Large intestine (tissue), 3 donors: ENCODE results near the gene CEP20. TPM values are rescaled to one million over a fixed set of nuclear protein-coding genes. Genes with fewer than 3 reads are reported as not detected.
A peak's percentile ranks its signal among the peaks of the same experiment; 100 is the strongest.

Experiments
- DNase-seq, 2 donors: peaks; one replicate each; pipeline versions ENCODE4 v3.0.0 to v3.0.0-alpha.2; 2013
- H3K27ac ChIP-seq: one replicate; pipeline ENCODE4 v1.5.1; 2013; ENCODE audit warnings: low read length
- H3K27me3 ChIP-seq: 2 replicates; pipeline ENCODE4 v1.6.1; 2013; ENCODE audit warnings: low read length; ENCODE audit not compliant: control insufficient read depth, insufficient read depth
- H3K36me3 ChIP-seq: 2 replicates; pipeline ENCODE4 v1.6.1; 2013; ENCODE audit warnings: low read length; ENCODE audit not compliant: control insufficient read depth, insufficient read depth
- H3K4me1 ChIP-seq: one replicate; pipeline ENCODE4 v1.6.1; 2013; ENCODE audit warnings: low read length; ENCODE audit not compliant: control insufficient read depth, insufficient read depth
- H3K4me3 ChIP-seq: one replicate; pipeline ENCODE4 v1.5.1; 2013; ENCODE audit warnings: low read length
- H3K9me3 ChIP-seq: one replicate; pipeline ENCODE4 v1.6.1; 2013; ENCODE audit warnings: mild to moderate bottlenecking, low read depth, low read length, moderate library complexity; ENCODE audit not compliant: control insufficient read depth
- WGBS: methylation state at CpG from one replicate; pipeline ENCODE4 v1.1.5; 2013; ENCODE audit warnings: low lambda C conversion rate; ENCODE audit not compliant: insufficient coverage; 5-methylcytosine and 5-hydroxymethylcytosine counted together
- polyA plus RNA-seq: library from polyadenylated mRNA; unstranded; fragments of 120-200 nt; gene quantifications from one replicate; pipeline ENCODE4 v1.2.1, GENCODE V29; 2013

Gene CEP20
- polyA plus RNA-seq, 1 donor, result 26.7 TPM

GRCh38 chr16:15864939-15865338 lies 23.5 kb downstream of the CEP20 start:
- peaks cover 20% of the 10 kb centered on the region for H3K36me3 ChIP-seq
- DNase-seq, result no peak
- H3K4me1 ChIP-seq, result no peaks in the 10 kb centered on the region
- no peaks in the 10 kb centered on the region for H3K9me3 ChIP-seq
- no peaks in the 10 kb centered on the region for H3K27me3 ChIP-seq
- no peak overlapping the region for H3K27ac ChIP-seq
- no peak overlapping the region for H3K4me3 ChIP-seq
- whole genome bisulfite sequencing, result no CpG with 5 or more reads among the region's 5 CpGs

- DNase-seq, result no peak
- Histone ChIP-seq H3K4me3 (no peak overlapping the region), H3K27me3 (peaks cover 19% of the 10 kb centered on the region), H3K27ac (no peak overlapping the region), H3K4me1 (no peaks in the 10 kb centered on the region), H3K9me3 (peaks cover 2% of the 10 kb centered on the region), H3K36me3 (peaks cover 10% of the 10 kb centered on the region)
- WGBS, result 80% methylated on average over 2 of the region's 3 CpGs
Observed at GRCh38 chr16:15861996-15862395, 26.4 kb downstream of the CEP20 start.

GRCh38 chr16:15858921-15859668 lies 29.3 kb downstream of the CEP20 start:
- Histone ChIP-seq H3K27me3 (peaks cover 40% of the 10 kb centered on the region), H3K4me3 (no peak overlapping the region), H3K4me1 (no peaks in the 10 kb centered on the region), H3K27ac (peak overlapping the region; percentile 62), H3K36me3 (no peaks in the 10 kb centered on the region), H3K9me3 (peaks cover 2% of the 10 kb centered on the region)
- no CpG with 5 or more reads among the region's 12 CpGs for WGBS
- no peak for DNase-seq

GRCh38 chr16:15857724-15858560 lies 30.5 kb downstream of the CEP20 start:
- peak; percentile 32 to 47 for DNase-seq
- peak overlapping the region; percentile 62 for H3K27ac ChIP-seq
- WGBS, result 3% methylated on average over 5 of the region's 55 CpGs
- H3K4me1 ChIP-seq, result no peaks in the 10 kb centered on the region
- peaks cover 2% of the 10 kb centered on the region for H3K9me3 ChIP-seq
- H3K27me3 ChIP-seq, result peaks cover 44% of the 10 kb centered on the region
- H3K36me3 ChIP-seq, result no peaks in the 10 kb centered on the region
- H3K4me3 ChIP-seq, result peak overlapping the region; percentile 35

- peak within 1 kb of the TSS; percentile 62 for H3K27ac ChIP-seq
- H3K4me1 ChIP-seq, result no peaks in the 10 kb centered on the region
- peaks cover 44% of the 10 kb centered on the region for H3K27me3 ChIP-seq
- DNase-seq, result peak; percentile 27 to 30
- H3K9me3 ChIP-seq, result peaks cover 2% of the 10 kb centered on the region
- H3K36me3 ChIP-seq, result no peaks in the 10 kb centered on the region
- H3K4me3 ChIP-seq, result peak within 1 kb of the TSS; percentile 43
- WGBS, result no CpG with 5 or more reads among the region's 49 CpGs
Observed at GRCh38 chr16:15856901-15857698, 31.3 kb downstream of the CEP20 start, which contains the start of gene MYH11. Gene MYH11 (minus strand): TSS chr16:15857028. CDS start chr16:15838252, 18,776 bp downstream.

- peaks cover 44% of the 10 kb centered on the region for H3K27me3 ChIP-seq
Observed at GRCh38 chr16:15856182-15856581, 32.2 kb downstream of the CEP20 start.

GRCh38 chr16:15855704-15856003 lies 32.7 kb downstream of the CEP20 start:
- Histone ChIP-seq H3K4me3 (peak overlapping the region; percentile 43), H3K4me1 (no peaks in the 10 kb centered on the region), H3K27ac (peak overlapping the region; percentile 65), H3K9me3 (peaks cover 2% of the 10 kb centered on the region), H3K27me3 (peaks cover 44% of the 10 kb centered on the region), H3K36me3 (no peaks in the 10 kb centered on the region)
- no peak for DNase-seq
- 74% methylated on average over 5 of the region's 5 CpGs for WGBS

More at GRCh38 chr16:15856182-15856581, 32.2 kb downstream of the CEP20 start:
- DNase-seq, result no peak
- Histone ChIP-seq H3K9me3 (peaks cover 2% of the 10 kb centered on the region), H3K36me3 (no peaks in the 10 kb centered on the region), H3K4me1 (no peaks in the 10 kb centered on the region), H3K27ac (peak overlapping the region; percentile 29), H3K4me3 (peak overlapping the region; percentile 43)
- no CpG with 5 or more reads among the region's 2 CpGs for WGBS

GRCh38 chr16:15854906-15855703 lies 33.3 kb downstream of the CEP20 start:
- Histone ChIP-seq H3K4me1 (no peaks in the 10 kb centered on the region), H3K36me3 (no peaks in the 10 kb centered on the region), H3K27me3 (peaks cover 44% of the 10 kb centered on the region), H3K4me3 (peak overlapping the region; percentile 43), H3K9me3 (peaks cover 2% of the 10 kb centered on the region), H3K27ac (peak overlapping the region; percentile 65)
- WGBS, result 60% methylated on average over 1 of the region's 15 CpGs
- no peak for DNase-seq

GRCh38 chr16:15854061-15854460 lies 34.3 kb downstream of the CEP20 start:
- Histone ChIP-seq H3K9me3 (peaks cover 2% of the 10 kb centered on the region), H3K4me3 (peak overlapping the region; percentile 43), H3K27me3 (peaks cover 42% of the 10 kb centered on the region), H3K4me1 (no peaks in the 10 kb centered on the region), H3K36me3 (no peaks in the 10 kb centered on the region), H3K27ac (peak overlapping the region; percentile 65)
- no CpG with 5 or more reads among the region's 3 CpGs for WGBS
- no peak for DNase-seq
